CD4-positive, CD25-positive, alpha-beta regulatory T cell (primary cell): ENCODE measurements around the gene CA5B. TPM values are rescaled to one million over a fixed set of nuclear protein-coding genes. Genes with fewer than 3 reads are reported as not detected.

Experiments used
- ATAC-seq, 2 donors: fragments of 150-1000 bp; cut with Tn5 transposase; one replicate each; pipeline ENCODE4 v1.10.0; 2021; ENCODE audit warnings: low read depth in 2 of 2, moderate number of reproducible peaks in 2 of 2, moderate library complexity in 1 of 2
- DNase-seq, 3 donors: peaks; one replicate each; pipeline versions ENCODE4 v3.0.0 to v3.0.0-alpha.2; 2012 to 2022; ENCODE audit warnings: mixed read lengths in 1 of 3
- H3K27ac ChIP-seq: one replicate; pipeline ENCODE4 v1.7.0; 2013; ENCODE audit warnings: mild to moderate bottlenecking, low read length; ENCODE audit not compliant: insufficient read depth, poor library complexity, severe bottlenecking
- H3K27me3 ChIP-seq: one replicate; pipeline ENCODE4 v1.7.0; 2013; ENCODE audit warnings: low read length; ENCODE audit not compliant: control insufficient read depth, insufficient read depth
- H3K36me3 ChIP-seq: one replicate; pipeline ENCODE4 v1.7.0; 2013; ENCODE audit warnings: mild to moderate bottlenecking, low read length, moderate library complexity; ENCODE audit not compliant: control insufficient read depth, insufficient read depth
- H3K4me1 ChIP-seq: 2 replicates; pipeline ENCODE4 v1.7.0; 2013; ENCODE audit warnings: mild to moderate bottlenecking, low read length; ENCODE audit not compliant: insufficient read depth, control insufficient read depth, poor library complexity, severe bottlenecking
- H3K4me3 ChIP-seq: one replicate; pipeline ENCODE4 v1.7.0; 2013; ENCODE audit warnings: low read depth, mild to moderate bottlenecking, low read length, moderate library complexity
- H3K9me3 ChIP-seq, 2 experiments: 1 replicate in 1 of 2; 2 replicates in 1 of 2; pipeline ENCODE4 v1.7.0; 2013; ENCODE audit warnings: low read length in 2 of 2, mild to moderate bottlenecking in 1 of 2, moderate library complexity in 1 of 2; ENCODE audit not compliant: control insufficient read depth in 2 of 2
- H3K27ac Mint-ChIP-seq, 3 donors: one replicate each; pipeline ENCODE4 v1.8.0; 2020 to 2022; ENCODE audit warnings: mild to moderate bottlenecking in 3 of 3, mixed read lengths in 3 of 3, moderate library complexity in 2 of 3
- H3K27me3 Mint-ChIP-seq: one replicate; pipeline ENCODE4 v1.8.0; 2022; ENCODE audit warnings: mild to moderate bottlenecking, mixed read lengths
- H3K36me3 Mint-ChIP-seq: one replicate; pipeline ENCODE4 v1.8.0; 2020; ENCODE audit warnings: mixed read lengths
- H3K4me1 Mint-ChIP-seq, 4 donors: one replicate each; pipeline ENCODE4 v1.8.0; 2020 to 2022; ENCODE audit warnings: mixed read lengths in 4 of 4, mild to moderate bottlenecking in 1 of 4
- H3K4me3 Mint-ChIP-seq, 4 donors: one replicate each; pipeline ENCODE4 v1.8.0; 2020 to 2022; ENCODE audit warnings: mild to moderate bottlenecking in 4 of 4, mixed read lengths in 4 of 4, moderate library complexity in 3 of 4
- H3K9me3 Mint-ChIP-seq, 7 donors: one replicate each; pipeline ENCODE4 v1.8.0; 2020 to 2022; ENCODE audit warnings: mixed read lengths in 7 of 7, mild to moderate bottlenecking in 3 of 7, moderate library complexity in 2 of 7
- polyA plus RNA-seq, 4 donors: library from polyadenylated mRNA; unstranded; fragments of 300-500 nt; fragmentation: Illumina TruSeq; gene quantifications; one replicate each; pipeline ENCODE4 v1.2.3, GENCODE V29; 2021
- total RNA-seq: library from RNA; stranded (reverse); gene quantifications from one replicate; pipeline ENCODE4 v1.2.3, GENCODE V29; 2022

The CA5B gene
- total and polyA plus RNA-seq, 5 donors from 2014 or later = 34.9 to 74.3 (median 52.5) TPM

- H3K4me1 Mint-ChIP-seq = peaks cover 0 to 8% (median 2%) of the 10 kb centered on the region in 4 donors
- DNase-seq (no peak), ATAC-seq (no peak)
- H3K27ac Mint-ChIP-seq = peak overlapping the region in 1 of 3 donors; percentile 56
- H3K4me3 Mint-ChIP-seq = no peak overlapping the region
- no peaks in the 10 kb centered on the region for H3K9me3 Mint-ChIP-seq
- H3K27me3 Mint-ChIP-seq = no peaks in the 10 kb centered on the region
- Histone ChIP-seq H3K9me3 (no peaks in the 10 kb centered on the region), H3K4me3 (no peak overlapping the region), H3K4me1 (no peaks in the 10 kb centered on the region), H3K27me3 (no peaks in the 10 kb centered on the region), H3K27ac (no peak overlapping the region), H3K36me3 (peaks cover 44% of the 10 kb centered on the region)
- peaks cover 54% of the 10 kb centered on the region for H3K36me3 Mint-ChIP-seq
These were observed 70.2 kb downstream of the CA5B start for GRCh38 chrX:15808254-15808653.

- no peak overlapping the region for H3K4me3 ChIP-seq
- no peaks in the 10 kb centered on the region for H3K9me3 ChIP-seq
- H3K27me3 ChIP-seq = no peaks in the 10 kb centered on the region
- ATAC-seq (no peak), DNase-seq (no peak)
- Mint-ChIP-seq H3K27me3 (no peaks in the 10 kb centered on the region), H3K4me3 (no peak overlapping the region), H3K9me3 (no peaks in the 10 kb centered on the region), H3K36me3 (peaks cover 55% of the 10 kb centered on the region), H3K27ac (no peak overlapping the region), H3K4me1 (peaks cover 4 to 27% (median 13%) of the 10 kb centered on the region in 4 donors)
- H3K36me3 ChIP-seq = peaks cover 43% of the 10 kb centered on the region
- no peak overlapping the region for H3K27ac ChIP-seq
- peaks cover 14% of the 10 kb centered on the region for H3K4me1 ChIP-seq
These were observed 74.3 kb downstream of the CA5B start for GRCh38 chrX:15812192-15812938.

GRCh38 chrX:15813416-15813815 lies 75.3 kb downstream of the CA5B start:
- H3K27ac Mint-ChIP-seq = peak overlapping the region in 1 of 3 donors; percentile 51
- peaks cover 7 to 27% (median 17%) of the 10 kb centered on the region in 4 donors for H3K4me1 Mint-ChIP-seq
- no peaks in the 10 kb centered on the region for H3K9me3 Mint-ChIP-seq

GRCh38 chrX:15814771-15815365 lies 76.8 kb downstream of the CA5B start:
- no peaks in the 10 kb centered on the region for H3K27me3 Mint-ChIP-seq
- no peaks in the 10 kb centered on the region for H3K9me3 Mint-ChIP-seq
- H3K4me3 Mint-ChIP-seq = no peak overlapping the region
- H3K27ac ChIP-seq = no peak overlapping the region
- no peaks in the 10 kb centered on the region for H3K27me3 ChIP-seq
- H3K9me3 ChIP-seq = no peaks in the 10 kb centered on the region
- H3K4me1 Mint-ChIP-seq = peaks cover 7 to 27% (median 17%) of the 10 kb centered on the region in 4 donors
- H3K4me3 ChIP-seq = no peak overlapping the region
- ATAC-seq = no peak
- peak in 1 of 3 donors; percentile 25 for DNase-seq
- H3K36me3 Mint-ChIP-seq = peaks cover 52% of the 10 kb centered on the region
- peaks cover 14% of the 10 kb centered on the region for H3K4me1 ChIP-seq
- H3K27ac Mint-ChIP-seq = peak overlapping the region in 2 of 3 donors; percentile 10 to 44
- H3K36me3 ChIP-seq = peaks cover 38% of the 10 kb centered on the region

More at GRCh38 chrX:15813416-15813815, 75.3 kb downstream of the CA5B start:
- Histone ChIP-seq H3K9me3 (no peaks in the 10 kb centered on the region), H3K4me3 (no peak overlapping the region), H3K27ac (no peak overlapping the region), H3K27me3 (no peaks in the 10 kb centered on the region), H3K36me3 (peaks cover 44% of the 10 kb centered on the region), H3K4me1 (peaks cover 14% of the 10 kb centered on the region)
- H3K27me3 Mint-ChIP-seq = no peaks in the 10 kb centered on the region
- H3K4me3 Mint-ChIP-seq = no peak overlapping the region
- DNase-seq (no peak), ATAC-seq (no peak)
- H3K36me3 Mint-ChIP-seq = peaks cover 59% of the 10 kb centered on the region

GRCh38 chrX:15815779-15816437 lies 77.8 kb downstream of the CA5B start:
- no peaks in the 10 kb centered on the region for H3K27me3 ChIP-seq
- Mint-ChIP-seq H3K36me3 (peaks cover 54% of the 10 kb centered on the region), H3K9me3 (no peaks in the 10 kb centered on the region), H3K27me3 (no peaks in the 10 kb centered on the region), H3K4me3 (no peak overlapping the region), H3K27ac (peak overlapping the region in 2 of 3 donors; percentile 43 to 66), H3K4me1 (peaks cover 8 to 27% (median 17%) of the 10 kb centered on the region in 4 donors)
- DNase-seq (peak in 2 of 3 donors; percentile 29 to 67), ATAC-seq (peak; percentile 76 to 87)
- H3K36me3 ChIP-seq = peaks cover 41% of the 10 kb centered on the region
- H3K9me3 ChIP-seq = no peaks in the 10 kb centered on the region
- H3K4me3 ChIP-seq = no peak overlapping the region
- H3K27ac ChIP-seq = no peak overlapping the region
- H3K4me1 ChIP-seq = peaks cover 14% of the 10 kb centered on the region

GRCh38 chrX:15816438-15816809 lies 78.4 kb downstream of the CA5B start:
- no peaks in the 10 kb centered on the region for H3K9me3 Mint-ChIP-seq
- H3K4me1 ChIP-seq = peaks cover 14% of the 10 kb centered on the region
- H3K27me3 ChIP-seq = no peaks in the 10 kb centered on the region
- H3K36me3 ChIP-seq = peaks cover 46% of the 10 kb centered on the region
- H3K27ac ChIP-seq = peak overlapping the region; percentile 52
- no peaks in the 10 kb centered on the region for H3K9me3 ChIP-seq
- ATAC-seq (no peak), DNase-seq (no peak)
- no peaks in the 10 kb centered on the region for H3K27me3 Mint-ChIP-seq
- no peak overlapping the region for H3K4me3 ChIP-seq
- H3K27ac Mint-ChIP-seq = peak overlapping the region in 2 of 3 donors; percentile 67 to 87
- H3K4me3 Mint-ChIP-seq = no peak overlapping the region
- H3K4me1 Mint-ChIP-seq = peaks cover 9 to 27% (median 17%) of the 10 kb centered on the region in 4 donors
- peaks cover 59% of the 10 kb centered on the region for H3K36me3 Mint-ChIP-seq

- peak overlapping the region in 1 of 4 donors; percentile 14 for H3K4me3 Mint-ChIP-seq
- Histone ChIP-seq H3K36me3 (peaks cover 46% of the 10 kb centered on the region), H3K27ac (peak overlapping the region; percentile 52), H3K27me3 (no peaks in the 10 kb centered on the region), H3K4me3 (no peak overlapping the region), H3K9me3 (no peaks in the 10 kb centered on the region), H3K4me1 (peaks cover 14% of the 10 kb centered on the region)
- H3K27ac Mint-ChIP-seq = peak overlapping the region; percentile 48 to 87 (median 67)
- H3K27me3 Mint-ChIP-seq = no peaks in the 10 kb centered on the region
- no peaks in the 10 kb centered on the region for H3K9me3 Mint-ChIP-seq
- peak in 2 of 3 donors; percentile 21 to 53 for DNase-seq
- H3K36me3 Mint-ChIP-seq = peaks cover 59% of the 10 kb centered on the region
- peaks cover 9 to 27% (median 17%) of the 10 kb centered on the region in 4 donors for H3K4me1 Mint-ChIP-seq
- ATAC-seq = peak; percentile 39 to 53
These were observed 78.8 kb downstream of the CA5B start for GRCh38 chrX:15816886-15817285.
